Activated T-cell treated with anti-CD3 and anti-CD28 coated beads for 1 hour (primary cell): Measurements from ENCODE around the gene SBNO2.

Experiments
- DNase-seq: peaks from one replicate; pipeline ENCODE4 v3.0.0-alpha.2; 2020; ENCODE audit warnings: low read depth

SBNO2 gene

GRCh38 chr19:1154731-1155351, 19.2 kb downstream of the SBNO2 start:
- DNase-seq, result no peak

GRCh38 chr19:1153891-1154730, 20.0 kb downstream of the SBNO2 start:
- no peak for DNase-seq

DNA sequence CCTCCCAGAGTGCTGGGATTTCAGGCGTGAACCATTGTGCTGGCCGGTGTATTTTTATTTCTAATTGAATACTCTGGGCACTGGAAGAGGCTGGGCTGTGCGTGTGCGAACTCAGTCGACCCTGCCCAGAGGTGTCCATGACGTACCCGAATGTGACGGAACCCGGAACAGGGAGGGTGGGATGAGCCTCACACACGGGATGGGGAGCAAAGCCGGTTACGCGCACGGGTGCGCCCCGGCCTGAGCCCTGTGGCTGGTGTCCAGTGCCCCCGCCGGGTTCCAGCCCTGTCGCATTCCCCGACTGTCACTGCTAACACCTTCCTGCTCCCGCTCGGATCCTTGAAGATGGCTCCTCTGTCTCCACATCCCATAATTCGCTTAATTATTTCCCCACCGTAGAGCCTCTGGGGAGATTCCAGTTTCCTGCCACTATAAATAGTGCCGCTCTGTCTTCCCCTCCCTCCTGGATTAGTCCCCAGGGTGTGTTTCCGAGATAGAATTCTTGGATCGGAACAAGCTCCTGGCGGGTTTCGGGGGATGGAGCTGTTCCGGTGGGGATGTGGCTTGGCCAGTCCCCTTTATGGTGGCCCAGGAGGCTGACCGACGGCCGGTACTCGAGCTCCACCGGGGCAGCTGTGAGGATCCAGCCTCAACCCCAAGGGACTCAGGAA, 22.0 kb downstream of the SBNO2 start:
- DNase-seq, result no peak

- DNase-seq, result no peak
Measured at GRCh38 chr19:1151037-1151724, 22.9 kb downstream of the SBNO2 start.

GRCh38 chr19:1150333-1151036, 23.6 kb downstream of the SBNO2 start:
- DNase-seq, result no peak

- no peak for DNase-seq
Measured at GRCh38 chr19:1149259-1150045, 24.6 kb downstream of the SBNO2 start.

DNA sequence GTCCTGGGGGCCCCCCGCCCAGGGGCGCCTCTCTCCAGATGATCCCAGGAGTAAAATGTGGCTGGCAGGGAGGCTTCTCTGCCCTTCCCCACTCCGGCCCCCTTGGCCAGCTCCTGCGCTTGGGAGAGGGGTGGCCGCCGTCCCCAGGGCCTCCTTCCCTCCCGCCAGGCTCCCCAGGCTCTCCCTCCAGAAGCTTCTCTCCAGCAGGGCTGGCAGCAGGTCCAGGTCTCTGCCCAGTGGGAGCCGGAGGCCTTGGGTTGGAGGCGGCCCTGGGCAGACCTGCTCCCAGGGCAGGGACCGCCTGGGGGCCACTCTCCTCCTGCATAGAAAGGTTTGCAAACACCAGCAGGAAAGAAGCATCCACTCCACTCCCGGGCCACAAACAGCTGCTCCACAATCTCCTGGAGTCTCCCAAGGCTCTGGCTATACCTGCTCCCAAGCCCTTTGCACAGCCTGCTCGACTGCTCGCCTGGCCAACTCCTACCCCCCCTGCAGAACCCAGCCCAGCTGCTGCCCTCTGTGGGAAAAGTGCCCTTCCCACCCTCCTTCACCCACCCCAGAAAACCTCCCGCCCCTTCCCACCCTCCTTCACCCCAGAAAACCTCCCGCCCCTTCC, 26.0 kb downstream of the SBNO2 start:
- no peak for DNase-seq

DNA sequence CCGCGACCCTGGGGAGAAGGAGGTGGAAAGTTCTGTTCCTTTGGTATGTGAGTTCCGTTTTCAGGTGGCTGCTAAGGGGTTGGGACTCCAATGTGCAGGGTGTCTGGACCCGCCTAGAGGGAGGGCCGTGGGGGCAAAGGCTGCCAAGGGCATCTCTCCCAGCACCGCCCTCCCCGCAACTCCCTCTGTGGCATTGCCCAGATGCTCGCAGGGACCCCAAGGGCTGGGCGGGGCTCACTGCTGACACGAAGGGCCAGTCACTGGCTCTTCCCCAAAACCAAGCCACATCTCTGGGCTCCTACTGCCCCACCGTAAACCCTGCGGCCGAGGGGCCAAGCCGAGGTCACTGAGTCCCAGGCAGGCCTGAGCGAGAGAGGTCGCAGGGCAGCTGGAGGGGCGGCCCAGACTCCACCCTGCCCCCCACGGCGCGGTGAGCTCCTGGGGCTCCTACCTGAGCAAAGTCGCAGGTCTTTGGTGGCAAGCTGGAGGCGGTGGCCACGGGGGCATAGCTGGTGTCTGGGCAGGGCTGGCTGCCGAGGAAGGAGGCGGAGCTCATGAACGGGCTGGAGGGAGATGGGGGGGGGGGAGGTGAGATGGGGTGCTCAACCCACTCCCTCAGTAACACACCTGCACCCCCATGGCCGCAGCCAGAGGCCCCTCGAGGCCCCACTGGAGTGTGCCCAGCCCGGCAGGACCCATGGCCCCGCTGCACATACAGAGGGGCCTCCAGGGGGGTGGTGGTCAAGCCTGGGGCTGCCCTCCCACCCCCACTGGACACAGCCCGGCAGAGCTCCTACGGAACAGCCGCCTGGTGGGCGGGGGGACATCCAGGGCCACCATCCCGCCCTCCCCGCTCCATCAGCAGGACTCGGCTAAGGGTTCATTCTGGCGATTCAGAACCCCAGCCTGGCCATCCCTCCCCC, 26.9 kb downstream of the SBNO2 start:
- no peak for DNase-seq

GRCh38 chr19:1146412-1146699, 27.7 kb downstream of the SBNO2 start:
- DNase-seq, result no peak

DNA sequence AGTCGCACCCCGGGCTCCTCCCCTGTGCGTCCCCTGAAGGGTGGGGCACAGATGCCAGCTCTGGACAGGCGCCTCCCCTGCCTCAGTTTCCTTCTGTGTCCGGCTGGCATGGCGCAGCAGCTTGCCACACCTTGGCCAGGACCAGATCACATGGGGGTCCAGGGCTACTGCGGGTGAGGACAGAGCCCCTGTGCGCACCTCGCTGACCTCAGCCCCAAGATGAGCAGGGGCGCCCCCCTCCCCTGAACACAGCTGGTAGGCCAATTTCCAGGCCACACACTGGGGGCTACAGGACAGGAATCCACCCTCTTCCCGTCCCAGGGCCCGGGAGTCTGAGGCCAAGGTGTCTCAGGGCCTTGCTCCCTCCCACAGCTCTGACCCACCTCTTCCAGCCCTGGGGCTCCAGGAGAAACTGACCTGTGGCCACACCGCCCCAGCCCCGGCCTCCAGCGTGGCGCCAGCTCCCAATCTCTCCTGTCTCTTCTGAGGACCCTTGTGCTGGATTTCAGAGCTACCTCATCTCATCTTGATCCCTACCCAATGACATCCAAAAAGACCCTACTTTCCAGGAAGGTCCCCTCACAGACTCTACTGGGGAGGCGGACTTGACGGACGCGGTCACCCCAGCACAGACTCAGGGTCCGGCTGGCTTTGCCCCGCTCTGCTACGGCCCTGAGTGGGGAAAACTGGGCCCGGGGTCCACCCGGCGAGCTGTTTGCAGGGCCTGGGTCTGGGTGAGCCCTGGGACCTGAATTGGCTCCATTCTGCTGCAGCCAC, 28.2 kb downstream of the SBNO2 start:
- no peak for DNase-seq

- DNase-seq, result no peak
Measured at GRCh38 chr19:1144741-1145140, 29.3 kb downstream of the SBNO2 start.

DNA sequence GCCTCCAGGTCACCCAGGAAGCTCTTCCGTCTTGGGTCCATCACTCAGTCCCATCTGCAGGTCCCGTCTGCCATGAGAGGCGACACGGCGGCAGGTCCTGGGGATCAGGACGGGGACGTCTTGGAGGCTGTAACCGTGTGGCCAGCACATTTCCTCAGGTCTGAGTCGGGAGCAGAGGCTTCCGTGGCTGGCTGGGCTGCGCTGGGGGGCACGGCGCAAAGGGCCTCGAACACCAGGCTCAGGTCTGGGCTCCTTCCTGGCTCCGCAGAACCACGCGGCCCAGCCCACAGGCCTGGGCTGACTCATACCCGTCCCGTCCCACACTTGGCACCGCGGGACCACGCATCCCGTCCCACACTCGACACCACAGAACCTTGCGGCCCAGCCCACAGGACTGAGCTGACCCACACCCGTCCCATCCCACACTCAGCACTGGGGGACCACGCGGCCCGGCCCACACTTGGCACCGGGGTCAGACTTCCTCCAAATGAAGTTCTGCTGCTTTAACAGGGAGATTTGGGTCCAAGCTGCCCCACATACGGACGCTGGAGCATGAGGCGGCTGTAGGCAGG, 30.2 kb downstream of the SBNO2 start:
- DNase-seq, result no peak

DNA sequence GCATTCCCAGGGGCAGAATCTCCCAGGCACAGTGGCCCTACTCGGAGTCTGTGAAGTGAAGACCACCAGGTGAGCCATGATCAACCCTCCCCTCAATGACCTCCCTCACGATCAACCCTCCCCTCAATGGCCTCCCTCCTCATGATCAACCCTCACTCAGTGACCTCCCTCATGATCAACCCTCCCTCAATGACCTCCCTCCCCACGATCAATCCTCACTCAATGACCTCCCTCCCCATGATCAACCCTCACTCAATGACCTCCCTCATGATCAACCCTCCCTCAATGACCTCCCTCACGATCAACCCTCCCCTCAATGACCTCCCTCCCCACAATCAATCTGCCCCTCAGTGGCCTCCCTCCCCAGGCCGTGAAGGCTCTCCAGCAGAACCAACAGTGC, 32.1 kb downstream of the SBNO2 start:
- DNase-seq, result no peak

- no peak for DNase-seq
Measured at GRCh38 chr19:1140272-1141027, 33.6 kb downstream of the SBNO2 start.

DNA sequence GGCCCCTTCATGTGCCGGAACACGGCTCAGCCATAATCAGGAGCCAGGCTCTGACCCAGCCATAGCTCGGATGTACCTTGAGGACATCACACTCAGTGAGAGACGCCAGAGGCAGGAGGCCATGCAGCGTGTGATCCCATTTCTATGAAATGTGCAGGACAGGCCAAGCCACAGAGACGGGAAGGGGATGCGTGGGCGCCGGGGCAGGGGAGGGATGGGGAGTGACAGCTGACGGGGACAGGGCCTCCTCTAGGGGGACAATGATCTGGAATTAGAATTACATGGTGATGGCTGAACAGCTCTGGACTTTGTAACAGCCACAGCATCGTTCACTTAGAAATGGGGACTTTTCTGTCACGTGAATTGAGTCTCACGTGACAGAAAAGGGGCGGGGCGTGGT, 34.9 kb downstream of the SBNO2 start:
- DNase-seq, result no peak

- DNase-seq, result no peak
Measured at GRCh38 chr19:1138121-1138520, 35.9 kb downstream of the SBNO2 start.

DNA sequence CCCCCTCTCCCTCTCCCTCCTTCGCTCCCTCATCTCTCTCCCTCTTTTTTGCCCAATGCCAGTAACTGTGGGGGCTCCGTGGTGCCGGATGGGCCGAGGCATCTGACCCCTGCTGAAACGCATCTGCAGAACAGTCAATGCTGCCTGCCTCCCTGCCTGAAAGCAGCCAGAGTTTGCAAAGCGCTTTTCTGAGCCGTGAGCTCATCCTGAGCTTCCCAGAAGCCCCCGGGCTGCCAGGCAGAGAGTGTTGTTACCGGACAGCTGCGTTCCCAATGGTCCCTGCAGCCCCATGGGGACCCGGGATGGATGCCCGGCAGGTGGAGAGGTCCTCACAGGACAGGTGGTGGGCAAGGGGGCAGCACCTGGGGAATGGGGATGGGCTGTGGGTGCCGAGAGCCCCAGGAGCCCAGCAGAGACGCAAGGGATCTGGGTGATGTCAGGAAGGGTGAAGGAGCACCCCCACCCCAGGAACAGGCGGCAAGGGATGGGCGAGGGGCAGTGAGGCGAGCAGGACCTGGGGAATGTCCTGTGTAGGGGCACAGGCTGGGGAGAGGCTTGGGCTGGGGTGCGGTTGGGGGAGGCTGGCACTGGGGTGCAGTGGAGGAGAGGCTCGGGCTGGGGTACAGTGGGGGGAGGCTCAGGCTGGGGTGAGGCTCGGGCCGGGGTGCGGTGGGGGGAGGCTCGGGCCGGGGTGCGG, 37.3 kb downstream of the SBNO2 start:
- DNase-seq, result no peak
